Measurements from ENCODE around the gene SETD1B.
"Not testable (repeated sequence)": the region's sequence is repeated elsewhere in the genome, so short reads cannot be mapped to it uniquely, and the experiment has no call there.

The SETD1B gene

GRCh38 chr12:121803861-121804416 lies at the start of gene SETD1B:
TSS of gene SETD1B (plus strand) at chr12:121804009. CDS start at chr12:121804738, 729 bp downstream.
- peak; percentile 62 for DNase-seq

- DNase-seq = no peak
Observed at GRCh38 chr12:121754836-121755235, 49.0 kb upstream of the SETD1B start.

GRCh38 chr12:121755591-121755990 lies 48.2 kb upstream of the SETD1B start:
- DNase-seq = no peak

GRCh38 chr12:121758536-121758935 lies 45.3 kb upstream of the SETD1B start:
- not testable (repeated sequence) for DNase-seq

- no peak for DNase-seq
Observed at GRCh38 chr12:121762269-121762668, 41.5 kb upstream of the SETD1B start.

GRCh38 chr12:121764808-121765207 lies 39.0 kb upstream of the SETD1B start:
- no peak for DNase-seq

GRCh38 chr12:121765573-121765972 lies 38.2 kb upstream of the SETD1B start:
- no peak for DNase-seq

GRCh38 chr12:121766290-121767039 lies 37.3 kb upstream of the SETD1B start:
- no peak for DNase-seq

- DNase-seq = no peak
Observed at GRCh38 chr12:121767525-121768016, 36.2 kb upstream of the SETD1B start.

- DNase-seq = no peak
Observed at GRCh38 chr12:121769297-121769830, 34.4 kb upstream of the SETD1B start.

GRCh38 chr12:121769831-121770301 lies 33.9 kb upstream of the SETD1B start:
- no peak for DNase-seq

GRCh38 chr12:121770388-121770787 lies 33.4 kb upstream of the SETD1B start:
- no peak for DNase-seq

- DNase-seq = no peak
Observed at GRCh38 chr12:121770813-121771625, 32.8 kb upstream of the SETD1B start.

- peak; percentile 83 for DNase-seq
Observed at GRCh38 chr12:121773011-121773777, 30.6 kb upstream of the SETD1B start.

GRCh38 chr12:121774968-121775474 lies 28.8 kb upstream of the SETD1B start:
- no peak for DNase-seq

GRCh38 chr12:121775501-121775900 lies 28.3 kb upstream of the SETD1B start:
- DNase-seq = no peak

GRCh38 chr12:121776190-121777098 lies 27.4 kb upstream of the SETD1B start:
- peak; percentile 84 for DNase-seq

GRCh38 chr12:121778567-121779421 lies 25.0 kb upstream of the SETD1B start:
- DNase-seq = no peak

- no peak for DNase-seq
Observed at GRCh38 chr12:121779422-121779895, 24.4 kb upstream of the SETD1B start.

- no peak for DNase-seq
Observed at GRCh38 chr12:121780429-121780828, 23.4 kb upstream of the SETD1B start.
